MM.1S (cell line): ENCODE measurements around the gene ANKMY1.

Source experiments
- CTCF ChIP-seq: fragments of 300-600 bp; sonication (generic); IDR thresholded peaks from 2 replicates; pipeline ENCODE4 v1.5.1; 2016; ENCODE audit warnings: antibody characterized with exemption, low read length, mixed read lengths
- EZH2 ChIP-seq: fragments of 300-600 bp; sonication (generic); optimal IDR thresholded peaks from 2 replicates; pipeline ENCODE3; 2017; ENCODE audit warnings: low read depth, mild to moderate bottlenecking, antibody characterized with exemption, low read length, mixed read lengths
- EZH2phosphoT487 ChIP-seq: fragments of 300-600 bp; sonication (generic); IDR thresholded peaks from 2 replicates; pipeline ENCODE4 v1.6.1; 2018; ENCODE audit warnings: antibody characterized with exemption, low read length

DNA sequence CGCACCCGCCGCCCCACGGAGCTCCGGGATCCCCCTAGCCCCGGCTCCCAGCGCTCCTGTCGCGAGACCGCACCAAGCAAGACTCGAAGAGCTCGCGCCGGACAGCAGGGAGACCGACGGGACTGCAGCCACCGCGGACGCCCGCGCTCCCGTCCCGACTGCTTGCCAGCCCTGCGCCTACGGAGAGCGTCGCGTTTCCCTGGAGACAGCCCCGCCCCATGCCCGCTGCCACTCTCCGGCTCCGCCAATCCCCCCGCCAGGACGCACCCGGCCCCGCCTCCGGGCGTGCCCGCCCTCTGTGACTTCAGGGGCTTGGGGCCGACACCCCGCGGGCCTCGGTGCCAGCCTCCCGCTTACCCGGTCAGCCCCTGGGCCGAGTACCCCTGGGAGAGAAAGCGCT lies at the start of gene ANKMY1:
- TF ChIP-seq CTCF (no peak), EZH2 (no peak), EZH2phosphoT487 (no peak)
